ENCODE measurements around the gene JAG2. TPM values are rescaled to one million over a fixed set of nuclear protein-coding genes. Genes with fewer than 3 reads are reported as not detected.

JAG2 gene
- total and polyA plus RNA-seq, 3 donors from 2014 or later = 12.9 to 21.3 (median 20.4) TPM

DNA sequence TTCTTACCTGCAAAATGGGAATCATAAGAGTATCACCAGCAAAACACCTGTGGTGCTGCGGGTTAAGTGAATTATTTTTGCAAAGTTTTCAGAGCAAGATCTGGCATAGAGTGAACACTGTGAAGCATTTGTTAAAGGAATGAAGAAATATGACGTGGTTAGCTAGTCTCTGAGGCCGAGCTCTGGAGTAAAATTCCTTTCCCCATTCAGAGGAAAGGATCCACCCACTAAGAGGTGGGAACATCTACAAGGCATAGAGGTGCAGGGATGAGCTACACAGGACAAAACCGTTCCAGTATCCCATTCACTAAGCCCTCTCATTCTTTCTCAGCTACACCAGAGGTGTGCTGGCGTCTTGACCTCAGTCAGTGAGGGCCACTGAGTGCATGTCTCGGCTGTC lies 48.5 kb downstream of the JAG2 start:
- Histone ChIP-seq H3K36me3 (ENCODE audit: low read depth, missing control alignments) (no peaks in the 10 kb centered on the region), H3K27me3 (no peaks in the 10 kb centered on the region), H3K9me3 (no peaks in the 10 kb centered on the region), H3K4me1 (no peaks in the 10 kb centered on the region), H3K4me3 (no peak overlapping the region), H3K27ac (no peak overlapping the region)
- 77 to 84% methylated on average over 6 of the region's 6 CpGs for WGBS, 2 donors
- DNase-seq = no peak
- intact Hi-C loops (cut with DNase I; ENCODE audit: low total_unique reads) = no loop called here
- TF ChIP-seq POLR2A (IDR thresholded peaks at IDR 0.05) = no peak
- TF ChIP-seq, protein P1, sequence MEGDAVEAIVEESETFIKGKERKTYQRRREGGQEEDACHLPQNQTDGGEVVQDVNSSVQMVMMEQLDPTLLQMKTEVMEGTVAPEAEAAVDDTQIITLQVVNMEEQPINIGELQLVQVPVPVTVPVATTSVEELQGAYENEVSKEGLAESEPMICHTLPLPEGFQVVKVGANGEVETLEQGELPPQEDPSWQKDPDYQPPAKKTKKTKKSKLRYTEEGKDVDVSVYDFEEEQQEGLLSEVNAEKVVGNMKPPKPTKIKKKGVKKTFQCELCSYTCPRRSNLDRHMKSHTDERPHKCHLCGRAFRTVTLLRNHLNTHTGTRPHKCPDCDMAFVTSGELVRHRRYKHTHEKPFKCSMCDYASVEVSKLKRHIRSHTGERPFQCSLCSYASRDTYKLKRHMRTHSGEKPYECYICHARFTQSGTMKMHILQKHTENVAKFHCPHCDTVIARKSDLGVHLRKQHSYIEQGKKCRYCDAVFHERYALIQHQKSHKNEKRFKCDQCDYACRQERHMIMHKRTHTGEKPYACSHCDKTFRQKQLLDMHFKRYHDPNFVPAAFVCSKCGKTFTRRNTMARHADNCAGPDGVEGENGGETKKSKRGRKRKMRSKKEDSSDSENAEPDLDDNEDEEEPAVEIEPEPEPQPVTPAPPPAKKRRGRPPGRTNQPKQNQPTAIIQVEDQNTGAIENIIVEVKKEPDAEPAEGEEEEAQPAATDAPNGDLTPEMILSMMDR (IDR thresholded peaks at IDR 0.05) = no peak

- TF ChIP-seq POLR2A (IDR thresholded peaks at IDR 0.05) = no peak
- TF ChIP-seq, protein P1 (IDR thresholded peaks at IDR 0.05) = no peak
- Histone ChIP-seq H3K27ac (no peak overlapping the region), H3K9me3 (no peaks in the 10 kb centered on the region), H3K4me1 (no peaks in the 10 kb centered on the region), H3K4me3 (no peak overlapping the region), H3K27me3 (no peaks in the 10 kb centered on the region), H3K36me3 (ENCODE audit: low read depth, missing control alignments) (no peaks in the 10 kb centered on the region)
- intact Hi-C loops (cut with DNase I; ENCODE audit: low total_unique reads) = no loop called here
- WGBS, 2 donors = 79 to 83% methylated on average over 12 of the region's 12 CpGs
- DNase-seq = no peak
Measured at GRCh38 chr14:105119408-105120025, 49.1 kb downstream of the JAG2 start.

DNA sequence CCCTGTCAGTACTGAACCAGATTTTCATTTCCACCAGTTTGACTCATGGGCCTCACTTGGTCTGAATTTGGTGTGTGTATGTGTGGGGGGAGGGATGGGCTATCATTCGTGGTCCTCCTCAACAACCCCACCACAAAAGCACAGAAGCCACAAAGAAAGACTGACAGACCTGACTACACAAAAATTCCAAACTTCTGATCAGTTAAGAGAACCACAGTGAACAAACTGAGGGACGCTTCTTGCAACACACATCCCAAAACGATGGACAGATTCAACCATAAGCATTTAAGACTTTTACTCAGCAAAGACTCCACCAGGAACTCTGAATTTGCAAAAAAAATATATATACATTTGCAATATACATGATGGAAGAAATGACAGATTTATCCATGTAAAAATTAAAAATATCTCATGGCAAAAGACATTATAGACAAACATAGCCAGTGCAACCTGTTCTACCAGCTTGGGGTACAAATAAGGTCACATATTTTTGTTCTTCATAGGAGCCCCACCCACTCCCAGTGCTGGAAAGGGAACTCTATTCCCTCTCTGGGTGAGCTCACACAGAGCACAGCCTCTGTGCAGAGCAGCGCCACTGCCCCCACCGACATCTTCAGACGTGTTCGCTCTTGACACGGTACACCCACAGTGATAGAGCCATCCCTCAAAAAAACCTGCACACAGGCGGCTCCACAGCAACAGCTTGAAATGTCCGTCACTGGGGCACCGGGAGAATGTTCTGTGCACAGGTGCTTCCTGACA lies 49.7 kb downstream of the JAG2 start:
- no peak overlapping the region for H3K4me3 ChIP-seq
- intact Hi-C loops (cut with DNase I; ENCODE audit: low total_unique reads) = no loop called here
- WGBS, 2 donors = 76 to 85% methylated on average over 8 to 11 of the region's 11 CpGs

GRCh38 chr14:105117710-105118385 lies 50.7 kb downstream of the JAG2 start:
- Histone ChIP-seq H3K27me3 (no peaks in the 10 kb centered on the region), H3K9me3 (no peaks in the 10 kb centered on the region), H3K27ac (no peak overlapping the region), H3K4me1 (no peaks in the 10 kb centered on the region), H3K4me3 (no peak overlapping the region), H3K36me3 (ENCODE audit: low read depth, missing control alignments) (no peaks in the 10 kb centered on the region)
- no peak for TF ChIP-seq POLR2A (IDR thresholded peaks at IDR 0.05)
- TF ChIP-seq, protein P1 (IDR thresholded peaks at IDR 0.05) = no peak
- DNase-seq = no peak
- WGBS, 2 donors = 95 to 98% methylated on average over 5 to 7 of the region's 7 CpGs
- intact Hi-C loops (cut with DNase I; ENCODE audit: low total_unique reads) = no loop called here

More for the DNA sequence above, 49.7 kb downstream of the JAG2 start:
- TF ChIP-seq, protein P1 (IDR thresholded peaks at IDR 0.05) = no peak
- no peak for TF ChIP-seq POLR2A (IDR thresholded peaks at IDR 0.05)
- DNase-seq = no peak
- Histone ChIP-seq H3K9me3 (no peaks in the 10 kb centered on the region), H3K27ac (no peak overlapping the region), H3K27me3 (no peaks in the 10 kb centered on the region), H3K36me3 (ENCODE audit: low read depth, missing control alignments) (no peaks in the 10 kb centered on the region), H3K4me1 (no peaks in the 10 kb centered on the region)

All from testis (tissue), 3 donors.